Muscle layer of colon (tissue), 2 donors: Measurements from ENCODE around the gene NDE1.

Source experiments
- H3K27ac ChIP-seq: one replicate; pipeline ENCODE4 v1.7.0; 2013; ENCODE audit warnings: low read depth, mild to moderate bottlenecking, low read length, moderate library complexity
- H3K27me3 ChIP-seq, 2 donors: one replicate each; pipeline ENCODE4 v1.7.0; 2013; ENCODE audit warnings: low read length in 2 of 2, mild to moderate bottlenecking in 2 of 2; ENCODE audit not compliant: insufficient read depth in 2 of 2, control insufficient read depth in 1 of 2
- H3K36me3 ChIP-seq: one replicate; pipeline ENCODE4 v1.7.0; 2013; ENCODE audit warnings: mild to moderate bottlenecking, low read length; ENCODE audit not compliant: insufficient read depth
- H3K4me1 ChIP-seq: one replicate; pipeline ENCODE4 v1.7.0; 2013; ENCODE audit warnings: mild to moderate bottlenecking, low read length; ENCODE audit not compliant: insufficient read depth
- H3K4me3 ChIP-seq, 2 donors: one replicate each; pipeline ENCODE4 v1.7.0; 2013; ENCODE audit warnings: low read length in 2 of 2, low read depth in 1 of 2, mild to moderate bottlenecking in 1 of 2, moderate library complexity in 1 of 2
- H3K9ac ChIP-seq: one replicate; pipeline ENCODE4 v1.7.0; 2013; ENCODE audit warnings: low read length
- H3K9me3 ChIP-seq: one replicate; pipeline ENCODE4 v1.7.0; 2013; ENCODE audit warnings: mild to moderate bottlenecking, low read length
- donor health status: abdominal sarcoma.
- donor health status: Adenocarcinoma of cecum.

Gene NDE1

DNA sequence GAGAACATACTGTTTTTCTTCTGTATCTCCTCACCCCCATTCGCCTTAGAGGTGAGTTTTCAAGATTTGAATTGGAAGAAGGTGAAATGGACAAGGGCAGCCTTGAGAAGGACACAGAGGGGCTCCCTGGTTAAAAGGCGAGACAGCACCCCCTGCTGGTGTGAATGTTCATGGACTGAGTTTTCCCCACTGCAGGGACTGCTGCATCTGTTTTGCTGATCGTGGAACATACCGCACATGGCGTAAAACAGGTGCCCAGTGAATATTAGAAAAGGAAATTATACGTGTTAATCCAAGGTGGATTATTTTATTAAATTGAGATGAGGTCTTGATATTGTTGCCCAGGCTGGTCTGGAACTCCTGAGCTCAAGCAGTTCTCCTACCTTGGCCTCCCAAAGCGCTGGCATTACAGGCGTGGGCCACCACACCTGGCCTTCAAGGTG is 54.5 kb downstream of the NDE1 start:
- H3K27me3 ChIP-seq = no peaks in the 10 kb centered on the region
- H3K27ac ChIP-seq = peak overlapping the region; percentile 27
- H3K36me3 ChIP-seq = peaks cover 72% of the 10 kb centered on the region
- no peaks in the 10 kb centered on the region for H3K9me3 ChIP-seq
- H3K4me1 ChIP-seq = peaks cover 6% of the 10 kb centered on the region
- no peak overlapping the region for H3K9ac ChIP-seq
- H3K4me3 ChIP-seq = no peak overlapping the region

DNA sequence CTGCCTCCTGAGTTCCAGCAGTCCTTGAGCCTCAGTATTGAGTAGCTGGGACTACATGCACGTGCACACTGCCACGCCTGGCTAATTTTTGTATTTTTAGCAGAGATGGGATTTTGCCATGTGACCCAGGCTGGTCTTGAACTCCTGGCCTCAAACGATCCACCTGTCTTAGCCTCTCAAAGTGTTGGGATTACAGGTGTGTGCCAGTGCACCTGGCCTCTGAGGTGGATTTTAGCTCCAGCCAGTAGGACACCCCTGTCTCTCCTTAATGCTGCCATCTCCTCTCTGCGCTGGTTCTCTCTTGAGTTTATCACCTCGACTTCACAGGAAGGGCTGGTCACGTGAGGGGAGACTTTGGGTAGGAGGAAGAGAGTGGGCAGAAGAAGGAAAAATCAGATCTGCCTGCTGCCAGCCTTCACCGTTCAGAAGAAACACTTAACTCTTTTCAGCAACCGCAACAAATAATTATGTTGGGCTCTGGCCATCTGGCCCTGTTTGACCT is 55.1 kb downstream of the NDE1 start:
- H3K36me3 ChIP-seq = peaks cover 74% of the 10 kb centered on the region
- H3K9ac ChIP-seq = no peak overlapping the region
- H3K27ac ChIP-seq = peak overlapping the region; percentile 27
- H3K9me3 ChIP-seq = no peaks in the 10 kb centered on the region
- no peaks in the 10 kb centered on the region for H3K27me3 ChIP-seq
- peaks cover 11% of the 10 kb centered on the region for H3K4me1 ChIP-seq
- no peak overlapping the region for H3K4me3 ChIP-seq

DNA sequence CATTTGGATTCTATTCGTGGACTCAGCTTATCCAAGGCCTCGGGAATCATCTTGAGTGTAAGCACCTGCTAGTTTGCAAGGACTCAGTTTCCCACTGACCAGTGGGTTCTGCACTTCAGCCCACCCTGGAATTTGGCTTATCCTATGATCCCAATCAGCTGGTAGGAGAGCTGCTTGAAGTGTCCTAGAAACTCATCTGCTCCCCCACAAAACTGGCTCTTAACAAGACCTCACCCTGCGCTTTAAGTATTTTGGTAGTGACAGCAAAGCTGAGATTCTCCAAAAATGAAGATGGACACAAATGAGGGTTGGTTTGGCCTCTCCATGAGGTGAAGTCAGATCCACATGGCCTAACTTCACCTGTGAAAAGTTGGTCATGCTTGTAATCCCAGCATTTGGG is 57.3 kb downstream of the NDE1 start:
- Histone ChIP-seq H3K27ac (no peak overlapping the region), H3K4me1 (peaks cover 11% of the 10 kb centered on the region), H3K4me3 (no peak overlapping the region), H3K9ac (no peak overlapping the region), H3K36me3 (peaks cover 96% of the 10 kb centered on the region), H3K27me3 (no peaks in the 10 kb centered on the region), H3K9me3 (no peaks in the 10 kb centered on the region)

DNA sequence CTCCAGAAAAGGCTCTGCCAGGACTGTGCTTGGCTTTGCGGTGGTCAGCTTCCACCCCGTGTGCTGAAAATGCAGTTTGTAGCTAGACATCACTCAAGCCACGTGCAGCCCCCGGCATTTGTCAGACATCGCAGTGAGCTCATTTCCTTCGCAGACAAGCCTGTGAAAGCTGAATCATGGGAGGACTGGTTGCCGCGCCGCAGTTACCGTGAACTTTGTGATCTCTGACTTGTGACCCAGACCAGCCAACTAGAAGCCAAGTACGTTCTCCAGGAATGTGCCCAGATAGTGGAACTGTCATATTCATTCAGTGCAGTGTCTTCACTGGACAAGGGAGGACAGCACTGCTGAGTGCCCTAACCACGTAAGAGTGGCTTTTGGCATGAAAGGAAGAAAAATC is 58.1 kb downstream of the NDE1 start:
- peaks cover 11% of the 10 kb centered on the region for H3K4me1 ChIP-seq
- H3K9me3 ChIP-seq = no peaks in the 10 kb centered on the region
- peaks cover 99% of the 10 kb centered on the region for H3K36me3 ChIP-seq
- H3K9ac ChIP-seq = no peak overlapping the region
- no peak overlapping the region for H3K4me3 ChIP-seq
- peak overlapping the region; percentile 19 for H3K27ac ChIP-seq
- H3K27me3 ChIP-seq = no peaks in the 10 kb centered on the region

DNA sequence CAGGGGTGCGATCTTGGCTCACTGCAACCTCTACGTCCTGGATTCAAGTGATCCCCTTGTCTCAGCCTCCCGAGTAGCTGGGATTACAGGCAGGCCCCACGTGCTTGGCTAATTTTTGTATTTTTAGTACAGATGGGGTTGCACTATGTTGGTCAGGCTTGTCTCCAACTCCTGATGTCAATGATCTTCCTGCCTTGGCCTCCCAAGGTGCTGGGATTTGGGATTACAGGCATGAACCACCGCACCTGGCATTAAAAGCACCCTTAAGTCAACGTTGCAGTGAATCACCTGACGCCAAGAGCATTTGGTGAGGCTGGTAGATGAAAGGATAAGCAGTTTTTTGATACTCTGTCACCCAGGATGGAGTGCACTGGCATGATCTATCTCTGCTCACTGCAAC is 59.0 kb downstream of the NDE1 start:
- Histone ChIP-seq H3K36me3 (peaks cover 99% of the 10 kb centered on the region), H3K4me3 (no peak overlapping the region), H3K9ac (no peak overlapping the region), H3K27ac (no peak overlapping the region), H3K4me1 (peaks cover 11% of the 10 kb centered on the region), H3K9me3 (no peaks in the 10 kb centered on the region), H3K27me3 (no peaks in the 10 kb centered on the region)

DNA sequence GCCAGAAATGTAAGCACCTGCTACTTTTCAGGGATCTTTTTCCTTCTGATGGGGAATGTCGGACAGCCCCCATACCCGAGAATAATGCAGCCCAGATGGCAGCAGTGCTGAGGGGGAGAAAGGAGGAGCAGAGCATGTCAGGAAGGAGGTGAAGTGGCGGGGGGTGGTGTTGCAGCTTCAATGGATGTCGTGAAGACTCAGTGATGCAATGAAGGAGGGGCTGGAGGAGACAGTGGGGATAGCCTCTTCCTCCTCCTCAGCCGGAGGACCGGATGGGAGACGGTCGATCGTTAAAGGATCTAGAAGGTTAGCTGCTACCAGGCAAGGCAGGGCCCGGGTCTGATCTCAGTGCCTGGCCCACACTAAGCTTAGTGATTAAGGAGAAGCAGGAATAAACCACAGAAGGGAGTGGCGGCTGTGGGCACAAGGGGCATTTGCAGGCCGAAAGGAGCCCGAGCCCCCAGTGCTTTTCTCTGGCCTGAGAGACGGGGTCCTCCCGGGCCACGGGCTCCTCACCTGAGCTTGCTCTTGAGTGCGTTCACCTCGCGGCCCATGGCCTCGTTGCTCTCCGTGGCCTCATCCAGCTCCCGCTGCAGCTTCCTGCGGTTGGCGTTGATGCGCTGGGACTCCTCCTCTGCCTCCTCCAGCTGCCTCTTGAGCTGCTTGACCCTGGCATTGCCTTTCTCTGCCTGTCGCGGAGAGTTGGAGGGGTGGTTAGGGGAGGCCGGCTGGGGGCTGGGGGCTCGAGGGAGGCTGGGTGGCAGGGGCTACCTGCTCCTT is 64.5 kb downstream of the NDE1 start:
- no peaks in the 10 kb centered on the region for H3K9me3 ChIP-seq
- peaks cover 14% of the 10 kb centered on the region for H3K4me1 ChIP-seq
- H3K9ac ChIP-seq = no peak overlapping the region
- no peaks in the 10 kb centered on the region for H3K27me3 ChIP-seq
- H3K4me3 ChIP-seq = no peak overlapping the region
- H3K36me3 ChIP-seq = peaks cover 98% of the 10 kb centered on the region
- no peak overlapping the region for H3K27ac ChIP-seq

DNA sequence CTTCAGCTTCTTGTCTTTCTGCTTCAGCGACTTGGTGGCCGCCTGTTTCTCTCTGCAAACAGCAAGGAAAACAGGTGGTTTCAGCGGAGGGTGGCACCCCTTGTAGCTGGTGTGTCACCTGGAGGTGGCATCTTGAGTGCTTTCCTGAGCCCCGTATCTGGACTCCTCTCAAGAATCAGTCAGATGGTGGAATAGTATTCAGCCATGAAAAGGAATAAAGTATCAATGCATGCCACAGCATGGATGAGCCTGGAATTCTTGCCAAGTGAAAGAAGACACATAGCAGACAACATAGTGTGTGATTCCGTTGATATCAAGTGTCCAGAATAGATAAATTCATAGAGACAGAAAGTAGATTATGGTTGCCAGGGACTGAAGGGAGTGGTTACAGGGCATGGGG is 65.2 kb downstream of the NDE1 start:
- Histone ChIP-seq H3K9ac (no peak overlapping the region), H3K27me3 (no peaks in the 10 kb centered on the region), H3K9me3 (no peaks in the 10 kb centered on the region), H3K4me1 (peaks cover 16% of the 10 kb centered on the region), H3K36me3 (peaks cover 98% of the 10 kb centered on the region), H3K4me3 (no peak overlapping the region), H3K27ac (no peak overlapping the region)

DNA sequence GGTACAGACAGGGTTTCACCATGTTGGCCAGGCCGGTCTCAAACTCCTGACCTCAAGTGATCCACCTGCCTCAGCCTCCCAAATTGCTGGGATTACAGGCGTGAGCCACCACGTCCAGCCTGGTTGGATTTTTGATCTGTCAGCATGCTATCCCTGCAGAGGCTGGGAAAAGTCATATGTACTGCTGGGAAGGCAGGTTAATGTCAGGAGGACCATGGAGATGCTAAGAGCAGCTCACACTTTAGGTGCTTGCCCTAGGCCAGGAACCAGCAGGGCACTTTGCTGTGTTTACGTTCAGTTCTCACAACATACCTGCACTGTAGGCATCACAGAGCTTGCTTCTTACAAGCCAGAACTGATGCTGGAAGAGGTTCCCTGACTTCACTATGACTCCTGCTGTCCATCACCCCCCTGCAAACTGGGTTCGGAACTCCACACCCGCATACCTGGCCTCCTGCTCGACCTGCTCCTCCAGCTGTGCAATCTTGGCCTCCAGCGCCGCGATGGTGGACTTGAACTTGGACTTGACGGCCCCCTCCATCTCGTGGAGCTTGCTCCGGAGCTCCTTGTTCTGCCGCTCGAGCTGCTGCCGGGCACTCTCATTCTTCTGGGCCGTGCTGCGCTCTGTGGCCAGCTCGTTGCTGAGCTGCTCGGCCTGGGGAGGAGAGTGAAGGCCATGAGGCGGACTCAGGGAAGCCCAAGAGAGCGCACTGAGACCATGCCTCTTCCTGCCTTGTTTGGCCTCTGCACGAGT is 66.8 kb downstream of the NDE1 start:
- no peak overlapping the region for H3K27ac ChIP-seq

DNA sequence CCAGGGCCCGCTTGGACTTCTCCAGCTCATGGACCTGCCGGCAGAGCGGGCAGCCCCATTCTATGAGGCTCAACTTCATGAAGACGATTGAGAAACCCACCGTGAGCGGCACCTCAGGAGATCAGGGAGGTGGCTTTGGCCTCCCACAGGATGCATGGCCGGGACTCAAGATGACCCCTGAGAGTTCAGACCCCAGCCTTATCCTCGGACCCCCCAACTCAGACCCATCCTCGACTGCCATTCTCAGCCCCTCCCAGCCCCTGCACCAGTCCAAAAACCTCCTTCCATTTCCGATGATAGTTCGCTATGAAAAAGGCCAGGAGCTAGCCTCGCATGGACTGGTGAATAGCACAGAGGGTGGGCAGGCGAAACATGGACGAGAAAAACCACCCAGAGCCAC is 71.0 kb downstream of the NDE1 start:
- Histone ChIP-seq H3K9ac (no peak overlapping the region), H3K36me3 (peaks cover 99% of the 10 kb centered on the region), H3K4me1 (peaks cover 28% of the 10 kb centered on the region), H3K27ac (no peak overlapping the region), H3K9me3 (no peaks in the 10 kb centered on the region), H3K27me3 (no peaks in the 10 kb centered on the region), H3K4me3 (no peak overlapping the region)

More for the DNA sequence above, 66.8 kb downstream of the NDE1 start:
- Histone ChIP-seq H3K36me3 (peaks cover 98% of the 10 kb centered on the region), H3K27me3 (no peaks in the 10 kb centered on the region), H3K4me1 (peaks cover 17% of the 10 kb centered on the region), H3K9me3 (no peaks in the 10 kb centered on the region), H3K4me3 (no peak overlapping the region), H3K9ac (no peak overlapping the region)

DNA sequence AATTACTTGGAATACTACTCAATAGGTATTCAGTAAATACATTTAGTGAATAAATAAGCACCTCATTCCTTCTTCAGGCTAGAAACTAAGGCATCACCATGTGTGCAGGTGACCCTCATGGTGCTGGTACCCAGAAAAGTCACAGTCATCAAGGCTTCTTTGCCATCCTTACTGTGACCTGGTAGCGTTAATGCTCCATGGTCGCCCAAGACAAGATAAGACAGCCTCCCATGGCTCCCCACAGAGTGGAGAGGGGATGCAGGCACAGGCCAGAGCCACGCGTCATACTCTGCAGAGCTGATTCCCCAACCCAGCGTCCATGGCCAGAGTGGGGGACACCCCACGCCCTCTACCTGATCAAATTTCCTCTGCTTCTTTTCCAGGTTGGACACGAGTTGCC is 73.8 kb downstream of the NDE1 start:
- Histone ChIP-seq H3K27ac (no peak overlapping the region), H3K27me3 (no peaks in the 10 kb centered on the region)

DNA sequence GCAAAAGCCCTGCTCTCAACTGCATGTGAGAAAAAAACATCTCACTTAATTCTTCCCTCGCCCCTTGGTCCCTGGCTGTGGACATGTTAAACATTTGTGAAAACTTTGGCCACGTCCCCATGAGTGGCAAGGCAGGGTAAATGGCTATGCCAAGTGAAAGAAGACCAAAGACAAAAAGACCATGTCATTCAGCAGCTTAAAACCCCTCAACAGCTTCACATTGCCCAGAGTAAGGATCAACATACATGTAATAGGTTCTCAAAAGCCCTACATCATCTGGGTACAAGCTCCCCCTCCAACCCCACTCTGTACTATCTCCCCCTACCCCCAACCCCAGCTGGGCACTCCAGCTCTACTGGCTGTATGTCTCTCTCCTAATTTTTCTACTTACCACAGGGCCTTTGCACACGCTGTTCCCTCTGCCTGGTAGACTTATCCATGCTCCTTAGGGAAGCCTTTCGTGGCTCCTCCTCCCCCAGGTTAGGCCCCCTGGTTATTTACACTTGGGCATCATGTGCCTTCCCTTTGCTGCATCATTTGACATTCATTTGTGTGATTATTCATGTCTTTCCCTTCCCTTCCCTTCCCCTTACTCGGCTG is 75.7 kb downstream of the NDE1 start:
- Histone ChIP-seq H3K9ac (no peak overlapping the region), H3K27ac (peak overlapping the region; percentile 39), H3K36me3 (peaks cover 96% of the 10 kb centered on the region), H3K9me3 (no peaks in the 10 kb centered on the region), H3K27me3 (no peaks in the 10 kb centered on the region), H3K4me3 (no peak overlapping the region), H3K4me1 (peaks cover 14% of the 10 kb centered on the region)

More for the DNA sequence above, 73.8 kb downstream of the NDE1 start:
- peaks cover 98% of the 10 kb centered on the region for H3K36me3 ChIP-seq
- no peak overlapping the region for H3K4me3 ChIP-seq
- peaks cover 23% of the 10 kb centered on the region for H3K4me1 ChIP-seq
- no peak overlapping the region for H3K9ac ChIP-seq
- H3K9me3 ChIP-seq = no peaks in the 10 kb centered on the region
